Endothelial cell (in vitro differentiated cells): ENCODE data around the gene RNF123. TPM values are rescaled to one million over a fixed set of nuclear protein-coding genes. Genes with fewer than 3 reads are reported as not detected.
A peak's percentile ranks its signal among the peaks of the same experiment; 100 is the strongest.

Source experiments
- DNase-seq: peaks from one replicate; pipeline ENCODE4 v3.0.0; 2021; ENCODE audit warnings: low spot score
- H3K27ac Mint-ChIP-seq: one replicate; pipeline ENCODE4 v1.8.0; 2021; ENCODE audit warnings: mixed read lengths, inconsistent platforms; ENCODE audit not compliant: unreplicated experiment
- H3K27me3 Mint-ChIP-seq: one replicate; pipeline ENCODE4 v1.8.0; 2021; ENCODE audit warnings: mild to moderate bottlenecking, moderate library complexity, mixed read lengths, inconsistent platforms; ENCODE audit not compliant: unreplicated experiment
- H3K36me3 Mint-ChIP-seq: one replicate; pipeline ENCODE4 v1.8.0; 2021; ENCODE audit warnings: mild to moderate bottlenecking, low read depth, mixed read lengths, inconsistent platforms; ENCODE audit not compliant: unreplicated experiment
- H3K4me1 Mint-ChIP-seq: one replicate; pipeline ENCODE4 v1.8.0; 2021; ENCODE audit warnings: mild to moderate bottlenecking, mixed read lengths, inconsistent platforms; ENCODE audit not compliant: unreplicated experiment
- H3K4me3 Mint-ChIP-seq: one replicate; pipeline ENCODE4 v1.8.0; 2021; ENCODE audit warnings: mild to moderate bottlenecking, mixed read lengths, inconsistent platforms; ENCODE audit not compliant: unreplicated experiment
- H3K9me3 Mint-ChIP-seq: one replicate; pipeline ENCODE4 v1.8.0; 2021; ENCODE audit warnings: mixed read lengths, inconsistent platforms; ENCODE audit not compliant: unreplicated experiment
- CTCF ChIP-seq: fragments of 200-600 bp; sonication (generic); IDR thresholded peaks from one replicate; pipeline ENCODE4 v1.5.0; 2021; ENCODE audit warnings: antibody characterized with exemption; ENCODE audit not compliant: unreplicated experiment
- total RNA-seq: library from RNA; stranded (reverse); fragmentation: NEBNext Ultra II Directional; extraction: Animal tissue kit (Norgen Biotek cat#: 25700); gene quantifications from one replicate; pipeline ENCODE4 v1.2.1, GENCODE V29; 2021; ENCODE audit not compliant: unreplicated experiment

The RNF123 gene
- total RNA-seq, 1 donor from 2014 or later, result 42.3 TPM

GRCh38 chr3:49707113-49707480 is 17.7 kb downstream of the RNF123 start:
- Mint-ChIP-seq H3K36me3 (peaks cover 7% of the 10 kb centered on the region), H3K27ac (peak overlapping the region; percentile 58)

GRCh38 chr3:49709852-49710251 is 20.5 kb downstream of the RNF123 start:
- no peak overlapping the region for H3K27ac Mint-ChIP-seq
- no peaks in the 10 kb centered on the region for H3K27me3 Mint-ChIP-seq
- H3K4me1 Mint-ChIP-seq, result peaks cover 15% of the 10 kb centered on the region
- no peak for DNase-seq
- no peaks in the 10 kb centered on the region for H3K9me3 Mint-ChIP-seq
- H3K4me3 Mint-ChIP-seq, result peak overlapping the region; percentile 4
- peaks cover 7% of the 10 kb centered on the region for H3K36me3 Mint-ChIP-seq
- TF ChIP-seq CTCF, result no peak

More at GRCh38 chr3:49707113-49707480, 17.7 kb downstream of the RNF123 start:
- no peak for TF ChIP-seq CTCF
- no peak for DNase-seq
- peaks cover 26% of the 10 kb centered on the region for H3K4me1 Mint-ChIP-seq
- no peaks in the 10 kb centered on the region for H3K9me3 Mint-ChIP-seq
- H3K27me3 Mint-ChIP-seq, result peaks cover 9% of the 10 kb centered on the region
- H3K4me3 Mint-ChIP-seq, result peak overlapping the region; percentile 72

DNA sequence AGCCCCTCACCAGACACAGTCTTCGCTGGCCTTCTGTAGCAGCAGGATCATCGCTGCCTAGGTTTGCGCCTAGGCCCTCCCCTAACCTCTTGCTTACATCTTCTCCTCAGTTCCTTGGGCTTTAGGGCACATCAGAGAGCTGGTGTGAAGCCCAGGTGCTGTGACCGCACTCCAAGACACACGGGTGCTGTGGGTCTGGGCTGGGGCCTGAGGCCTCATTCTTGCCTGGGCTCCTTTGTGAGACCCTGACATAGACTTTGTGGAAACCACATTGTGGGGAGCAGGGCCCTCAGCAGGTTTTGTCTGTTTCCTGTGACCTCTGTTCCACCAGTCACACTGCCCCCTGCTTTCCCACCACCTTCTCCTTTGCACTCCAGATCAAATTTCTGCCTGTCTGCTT is 22.1 kb downstream of the RNF123 start:
- H3K27me3 Mint-ChIP-seq, result peaks cover 5% of the 10 kb centered on the region
- H3K9me3 Mint-ChIP-seq, result no peaks in the 10 kb centered on the region
- no peak for TF ChIP-seq CTCF
- H3K36me3 Mint-ChIP-seq, result peaks cover 7% of the 10 kb centered on the region
- peaks cover 15% of the 10 kb centered on the region for H3K4me1 Mint-ChIP-seq
- no peak for DNase-seq
- no peak overlapping the region for H3K27ac Mint-ChIP-seq
- no peak overlapping the region for H3K4me3 Mint-ChIP-seq

DNA sequence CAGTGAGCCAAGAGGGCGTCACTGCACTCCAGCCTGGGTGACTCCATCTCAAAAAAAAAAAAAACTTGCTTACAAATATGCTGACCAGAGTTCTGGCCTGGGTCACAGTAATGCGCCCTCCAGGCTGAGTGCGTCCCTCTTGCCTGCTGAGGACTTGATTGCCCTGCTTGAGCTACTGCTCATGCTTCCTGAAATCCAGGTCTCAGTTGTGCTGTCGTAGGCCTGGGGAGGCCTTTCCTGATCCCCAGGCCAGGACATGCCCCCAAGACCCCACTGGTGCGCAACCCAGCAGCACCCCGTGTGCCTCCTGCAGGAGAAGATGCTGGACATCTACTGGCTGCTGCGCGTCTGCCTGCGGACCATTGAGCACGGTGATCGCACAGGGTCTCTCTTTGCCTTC is 22.8 kb downstream of the RNF123 start:
- Mint-ChIP-seq H3K4me3 (no peak overlapping the region), H3K27me3 (peaks cover 5% of the 10 kb centered on the region), H3K36me3 (peaks cover 2% of the 10 kb centered on the region), H3K27ac (no peak overlapping the region), H3K9me3 (no peaks in the 10 kb centered on the region), H3K4me1 (peaks cover 10% of the 10 kb centered on the region)
- no peak for TF ChIP-seq CTCF
- peak; percentile 2 for DNase-seq

GRCh38 chr3:49712631-49713317 is 23.4 kb downstream of the RNF123 start:
- no peak for TF ChIP-seq CTCF
- no peak for DNase-seq
- peaks cover 9% of the 10 kb centered on the region for H3K4me1 Mint-ChIP-seq
- H3K4me3 Mint-ChIP-seq, result no peak overlapping the region
- H3K36me3 Mint-ChIP-seq, result no peaks in the 10 kb centered on the region
- no peak overlapping the region for H3K27ac Mint-ChIP-seq
- H3K27me3 Mint-ChIP-seq, result peaks cover 5% of the 10 kb centered on the region
- H3K9me3 Mint-ChIP-seq, result no peaks in the 10 kb centered on the region
